ENCODE measurements around the gene FUZ. TPM values are rescaled to one million over a fixed set of nuclear protein-coding genes. Genes with fewer than 3 reads are reported as not detected.
A peak's percentile ranks its signal among the peaks of the same experiment; 100 is the strongest.

FUZ gene
- total and polyA plus RNA-seq, 2 experiments from 2014 or later, result 11.7 to 21.1 TPM

- Histone ChIP-seq H3K9ac (peak overlapping the region; percentile 100), H3K9me3 (ENCODE audit: low read depth) (no peaks in the 10 kb centered on the region), H3F3A (ENCODE audit: insufficient read depth) (peaks cover 34% of the 10 kb centered on the region; the same call in 1 of the 2 replicates), H3K9me2 (ENCODE audit: insufficient read depth) (no peaks in the 10 kb centered on the region), H4K20me1 (ENCODE audit: insufficient read depth) (no peaks in the 10 kb centered on the region; the same call in 1 of the 2 replicates), H3K4me2 (ENCODE audit: unreplicated experiment) (peak overlapping the region; percentile 70), H2AFZ (no peak overlapping the region), H3K4me3 (peak overlapping the region; percentile 99), H3K36me3 (ENCODE audit: low read depth) (no peaks in the 10 kb centered on the region), H3K79me2 (ENCODE audit: insufficient read depth) (peaks cover 47% of the 10 kb centered on the region), H3K27me3 (replicated peaks; ENCODE audit: insufficient read depth) (no peaks in the 10 kb centered on the region), H3K4me1 (ENCODE audit: insufficient read depth) (peaks cover 13% of the 10 kb centered on the region), H3K27ac (peak overlapping the region; percentile 99; the same call in 1 of the 2 replicates)
- TF ChIP-seq EZH2phosphoT487 (IDR thresholded peaks at IDR 0.05; ENCODE audit: insufficient read depth, low read depth), result no peak
- no peak for TF ChIP-seq EZH2 (IDR thresholded peaks at IDR 0.05; ENCODE audit: insufficient read depth, poor library complexity, severe bottlenecking)
- WGBS, 2 experiments (ENCODE audit: low coverage in 1 of 2, low lambda C conversion rate in 2 of 2, missing lambda C conversion rate in 2 of 2), result 2 to 5% methylated on average over 24 to 78 of the region's 78 CpGs
- DNase-seq, result peak; percentile 53
- in situ Hi-C loops (cut with MboI), result no loop called here
Measured at GRCh38 chr19:49851456-49852259, 38.6 kb upstream of the FUZ start.

- Histone ChIP-seq H3K4me1 (ENCODE audit: insufficient read depth) (peaks cover 13% of the 10 kb centered on the region), H3K4me3 (peak within 1 kb of the TSS; percentile 99), H3K79me2 (ENCODE audit: insufficient read depth) (peaks cover 46% of the 10 kb centered on the region), H3K9me3 (ENCODE audit: low read depth) (no peaks in the 10 kb centered on the region), H3K4me2 (ENCODE audit: unreplicated experiment) (peak within 1 kb of the TSS; percentile 86), H4K20me1 (ENCODE audit: insufficient read depth) (no peaks in the 10 kb centered on the region; the same call in 1 of the 2 replicates), H3K27ac (peak within 1 kb of the TSS; percentile 99), H3K9ac (peak within 1 kb of the TSS; percentile 100), H3K36me3 (ENCODE audit: low read depth) (no peaks in the 10 kb centered on the region), H3F3A (ENCODE audit: insufficient read depth) (peaks cover 34% of the 10 kb centered on the region; the same call in 1 of the 2 replicates), H2AFZ (peak within 1 kb of the TSS; percentile 84), H3K27me3 (replicated peaks; ENCODE audit: insufficient read depth) (no peaks in the 10 kb centered on the region), H3K9me2 (ENCODE audit: insufficient read depth) (no peaks in the 10 kb centered on the region)
- peak; percentile 97 for DNase-seq
- WGBS, 2 experiments (ENCODE audit: low coverage in 1 of 2, low lambda C conversion rate in 2 of 2, missing lambda C conversion rate in 2 of 2), result 1% methylated on average over 32 to 98 of the region's 98 CpGs
- in situ Hi-C loops (cut with MboI), result no loop called here
- TF ChIP-seq EZH2 (IDR thresholded peaks at IDR 0.05; ENCODE audit: insufficient read depth, poor library complexity, severe bottlenecking) (no peak), EZH2phosphoT487 (IDR thresholded peaks at IDR 0.05; ENCODE audit: insufficient read depth, low read depth) (no peak)
Measured at GRCh38 chr19:49850487-49851342, 37.6 kb upstream of the FUZ start, which contains the start of gene PTOV1. PTOV1 (plus strand) TSS chr19:49851159.

GRCh38 chr19:49850221-49850486, 37.1 kb upstream of the FUZ start:
- no peaks in the 10 kb centered on the region for H3K9me2 ChIP-seq (ENCODE audit: insufficient read depth)
- peak overlapping the region; percentile 99 for H3K27ac ChIP-seq
- TF ChIP-seq EZH2phosphoT487 (IDR thresholded peaks at IDR 0.05; ENCODE audit: insufficient read depth, low read depth) (no peak), EZH2 (IDR thresholded peaks at IDR 0.05; ENCODE audit: insufficient read depth, poor library complexity, severe bottlenecking) (no peak)

More at GRCh38 chr19:49850221-49850486, 37.1 kb upstream of the FUZ start:
- no peak for DNase-seq
- Histone ChIP-seq H2AFZ (peak overlapping the region; percentile 84; the same call in 1 of the 2 replicates), H3K4me2 (ENCODE audit: unreplicated experiment) (peak overlapping the region; percentile 86), H4K20me1 (ENCODE audit: insufficient read depth) (no peaks in the 10 kb centered on the region; the same call in 1 of the 2 replicates), H3K4me1 (ENCODE audit: insufficient read depth) (peaks cover 13% of the 10 kb centered on the region), H3F3A (ENCODE audit: insufficient read depth) (peaks cover 34% of the 10 kb centered on the region), H3K79me2 (ENCODE audit: insufficient read depth) (peaks cover 42% of the 10 kb centered on the region), H3K9ac (peak overlapping the region; percentile 100), H3K9me3 (ENCODE audit: low read depth) (no peaks in the 10 kb centered on the region), H3K36me3 (ENCODE audit: low read depth) (no peaks in the 10 kb centered on the region), H3K4me3 (peak overlapping the region; percentile 99), H3K27me3 (replicated peaks; ENCODE audit: insufficient read depth) (no peaks in the 10 kb centered on the region)
- 73 to 77% methylated on average over 12 of the region's 12 CpGs for WGBS, 2 experiments (ENCODE audit: low coverage in 1 of 2, low lambda C conversion rate in 2 of 2, missing lambda C conversion rate in 2 of 2)
- in situ Hi-C loops (cut with MboI), result no loop called here

Measured in GM23248 (cell line).